ENCODE measurements around the gene ZNF771. TPM values are rescaled to one million over a fixed set of nuclear protein-coding genes. Genes with fewer than 3 reads are reported as not detected.

Gene ZNF771
- total and polyA plus RNA-seq, 2 donors from 2014 or later: 7.8 to 14.8 TPM

DNA sequence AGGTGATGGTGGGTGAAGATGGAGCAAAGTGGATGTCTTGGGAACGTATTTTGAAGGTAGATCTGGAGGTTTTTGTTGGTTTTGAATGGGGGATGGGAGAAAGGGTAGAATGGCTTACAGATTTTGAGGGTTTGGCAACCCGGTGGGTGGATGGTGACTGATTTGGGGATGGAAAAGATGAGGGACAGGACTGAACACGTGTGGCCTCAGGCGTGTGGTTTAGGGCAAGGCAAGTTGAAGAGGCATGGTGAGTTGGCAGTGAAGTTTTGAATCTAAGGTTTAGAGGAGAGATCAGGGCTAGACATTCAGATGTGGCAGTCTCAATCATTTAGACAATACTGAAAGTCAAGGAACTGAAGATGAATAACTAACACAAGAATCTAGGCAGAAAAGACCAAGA lies 27.4 kb downstream of the ZNF771 start:
- FAIRE-seq (no peak), DNase-seq (no peak)
- intact Hi-C loops (cut with DNase I): no loop called here
- Histone ChIP-seq H3K27me3 (ENCODE audit: control insufficient read depth, insufficient read depth, low read length) (no peaks in the 10 kb centered on the region), H3K36me3 (ENCODE audit: control insufficient read depth in 2 of 3, insufficient read depth in 3 of 3, low read length in 3 of 3) (no peaks in the 10 kb centered on the region), H3K4me1 (ENCODE audit: control insufficient read depth in 2 of 3, insufficient read depth in 2 of 3, low read depth in 1 of 3, low read length in 3 of 3) (peaks cover 0 to 6% (median 5%) of the 10 kb centered on the region in 3 donors), H3K9ac (ENCODE audit: low read length in 3 of 3) (no peak overlapping the region), H3K9me3 (ENCODE audit: control insufficient read depth in 2 of 3, insufficient read depth in 1 of 3, low read length in 3 of 3) (no peaks in the 10 kb centered on the region), H3K27ac (ENCODE audit: low read depth in 2 of 2, low read length in 2 of 2) (no peak overlapping the region), H3K4me3 (ENCODE audit: low read length in 3 of 3) (no peak overlapping the region)
- TF ChIP-seq, protein P1, sequence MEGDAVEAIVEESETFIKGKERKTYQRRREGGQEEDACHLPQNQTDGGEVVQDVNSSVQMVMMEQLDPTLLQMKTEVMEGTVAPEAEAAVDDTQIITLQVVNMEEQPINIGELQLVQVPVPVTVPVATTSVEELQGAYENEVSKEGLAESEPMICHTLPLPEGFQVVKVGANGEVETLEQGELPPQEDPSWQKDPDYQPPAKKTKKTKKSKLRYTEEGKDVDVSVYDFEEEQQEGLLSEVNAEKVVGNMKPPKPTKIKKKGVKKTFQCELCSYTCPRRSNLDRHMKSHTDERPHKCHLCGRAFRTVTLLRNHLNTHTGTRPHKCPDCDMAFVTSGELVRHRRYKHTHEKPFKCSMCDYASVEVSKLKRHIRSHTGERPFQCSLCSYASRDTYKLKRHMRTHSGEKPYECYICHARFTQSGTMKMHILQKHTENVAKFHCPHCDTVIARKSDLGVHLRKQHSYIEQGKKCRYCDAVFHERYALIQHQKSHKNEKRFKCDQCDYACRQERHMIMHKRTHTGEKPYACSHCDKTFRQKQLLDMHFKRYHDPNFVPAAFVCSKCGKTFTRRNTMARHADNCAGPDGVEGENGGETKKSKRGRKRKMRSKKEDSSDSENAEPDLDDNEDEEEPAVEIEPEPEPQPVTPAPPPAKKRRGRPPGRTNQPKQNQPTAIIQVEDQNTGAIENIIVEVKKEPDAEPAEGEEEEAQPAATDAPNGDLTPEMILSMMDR (IDR thresholded peaks at IDR 0.05; ENCODE audit: borderline replicate concordance, extremely low read depth, insufficient read depth): no peak

- H3K27me3 ChIP-seq (ENCODE audit: control insufficient read depth, insufficient read depth, low read length): no peaks in the 10 kb centered on the region
- H3K27ac ChIP-seq (ENCODE audit: low read depth in 2 of 2, low read length in 2 of 2): no peak overlapping the region
- no peaks in the 10 kb centered on the region for H3K36me3 ChIP-seq (ENCODE audit: control insufficient read depth in 2 of 3, insufficient read depth in 3 of 3, low read length in 3 of 3)
- H3K4me1 ChIP-seq (ENCODE audit: control insufficient read depth in 2 of 3, insufficient read depth in 2 of 3, low read depth in 1 of 3, low read length in 3 of 3): no peaks in the 10 kb centered on the region
- no peak overlapping the region for H3K4me3 ChIP-seq (ENCODE audit: low read length in 3 of 3)
- no peak for FAIRE-seq
- DNase-seq: no peak
- intact Hi-C loops (cut with DNase I): no loop called here
- TF ChIP-seq, protein P1 (IDR thresholded peaks at IDR 0.05; ENCODE audit: borderline replicate concordance, extremely low read depth, insufficient read depth): no peak
- H3K9me3 ChIP-seq (ENCODE audit: control insufficient read depth in 2 of 3, insufficient read depth in 1 of 3, low read length in 3 of 3): no peaks in the 10 kb centered on the region
- no peak overlapping the region for H3K9ac ChIP-seq (ENCODE audit: low read length in 3 of 3)
Measured at GRCh38 chr16:30437511-30438046, 30.2 kb downstream of the ZNF771 start.

DNA sequence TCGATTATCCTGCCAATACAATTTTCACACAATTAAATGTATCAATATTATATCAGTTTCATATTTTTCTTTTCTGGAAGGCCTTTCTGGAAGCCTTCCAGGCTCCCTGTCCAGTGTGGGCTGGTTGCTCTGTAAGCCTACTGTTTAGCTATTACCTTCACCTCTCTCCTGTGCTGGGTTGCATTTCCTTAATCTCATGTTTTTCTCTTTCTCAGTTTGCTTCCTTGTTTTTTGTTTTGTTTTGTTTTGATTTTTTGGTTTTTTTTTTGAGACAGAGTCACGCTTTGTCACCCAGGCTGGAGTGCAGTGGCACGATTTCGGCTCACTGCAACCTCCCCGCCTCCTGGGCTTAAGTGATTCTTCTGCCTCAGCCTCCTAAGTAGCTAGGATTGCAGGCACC lies 31.4 kb downstream of the ZNF771 start:
- TF ChIP-seq, protein P1 (IDR thresholded peaks at IDR 0.05; ENCODE audit: borderline replicate concordance, extremely low read depth, insufficient read depth): no peak
- Histone ChIP-seq H3K9ac (ENCODE audit: low read length in 3 of 3) (no peak overlapping the region), H3K4me1 (ENCODE audit: control insufficient read depth in 2 of 3, insufficient read depth in 2 of 3, low read depth in 1 of 3, low read length in 3 of 3) (no peaks in the 10 kb centered on the region), H3K9me3 (ENCODE audit: control insufficient read depth in 2 of 3, insufficient read depth in 1 of 3, low read length in 3 of 3) (no peaks in the 10 kb centered on the region), H3K4me3 (ENCODE audit: low read length in 3 of 3) (no peak overlapping the region), H3K27ac (ENCODE audit: low read depth in 2 of 2, low read length in 2 of 2) (no peak overlapping the region), H3K36me3 (ENCODE audit: control insufficient read depth in 2 of 3, insufficient read depth in 3 of 3, low read length in 3 of 3) (peaks cover 0 to 3% (median 0%) of the 10 kb centered on the region in 3 donors), H3K27me3 (ENCODE audit: control insufficient read depth, insufficient read depth, low read length) (no peaks in the 10 kb centered on the region)
- DNase-seq: no peak
- no peak for FAIRE-seq
- intact Hi-C loops (cut with DNase I): no loop called here

Measured in kidney (tissue), 14 donors.